GM18502 (cell line): ENCODE data around the gene GLRX5.
"Not testable (repeated sequence)": the region's sequence is repeated elsewhere in the genome, so short reads cannot be mapped to it uniquely, and the experiment has no call there.

Experiments
- ATAC-seq: cut with Tn5 transposase; IDR thresholded peaks from one replicate; pipeline ENCODE4 v1.9.1; 2021; ENCODE audit warnings: mild to moderate bottlenecking; ENCODE audit not compliant: unreplicated experiment, poor library complexity

GLRX5 gene

DNA sequence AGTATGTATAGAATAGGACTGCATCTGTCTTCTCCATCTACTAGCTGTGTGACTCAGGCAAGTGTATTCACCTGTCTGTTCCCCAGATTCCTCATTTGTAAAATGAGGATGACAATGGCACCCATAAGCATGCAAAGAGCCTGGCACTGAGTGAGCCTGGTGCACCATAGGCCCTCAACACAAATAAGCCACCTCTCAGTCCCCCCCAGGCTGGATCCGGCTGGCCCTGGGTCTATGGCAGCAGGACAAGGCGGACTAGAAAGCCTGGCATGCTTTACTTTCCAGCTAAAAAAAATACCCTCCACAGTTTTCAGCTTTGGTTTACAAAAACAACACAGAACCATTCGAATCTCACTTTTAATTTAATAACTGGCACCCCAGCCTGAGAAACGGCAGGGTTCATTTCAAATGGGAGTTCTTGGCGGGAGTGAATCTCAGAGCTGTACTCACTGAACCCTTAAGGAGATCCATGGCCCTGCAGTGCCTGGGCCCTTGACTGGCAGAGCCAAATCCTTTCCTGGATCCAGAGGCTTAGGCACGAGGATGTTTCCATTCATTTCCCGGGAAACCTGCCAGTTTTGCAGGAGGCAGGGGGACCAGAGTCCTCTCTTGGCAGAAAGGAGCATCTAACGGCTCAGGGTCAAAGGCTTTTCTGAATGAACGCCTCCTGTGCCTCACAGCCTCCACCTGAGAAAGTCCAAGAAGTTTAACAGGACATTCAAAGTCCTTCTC is 36.1 kb upstream of the GLRX5 start:
- ATAC-seq = no peak

DNA sequence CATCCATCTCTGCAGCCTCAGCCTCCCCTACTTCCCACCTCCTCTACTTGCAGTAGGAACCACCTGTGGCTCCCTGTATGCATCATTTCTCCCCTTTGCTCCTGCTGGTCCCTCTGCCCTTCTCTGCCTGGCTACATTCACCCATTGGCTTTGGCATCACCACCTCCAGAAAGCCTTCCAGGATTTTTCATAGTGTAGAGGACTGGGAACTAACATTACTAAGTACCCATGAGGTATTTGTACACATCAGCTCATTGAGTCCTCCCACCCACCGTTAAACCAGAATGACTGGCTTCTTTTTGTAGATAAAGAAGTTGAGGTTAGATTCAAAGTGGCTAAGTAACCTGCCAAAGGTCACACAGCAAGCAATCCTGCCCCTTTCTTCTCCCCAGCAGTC is 35.5 kb upstream of the GLRX5 start:
- no peak for ATAC-seq

DNA sequence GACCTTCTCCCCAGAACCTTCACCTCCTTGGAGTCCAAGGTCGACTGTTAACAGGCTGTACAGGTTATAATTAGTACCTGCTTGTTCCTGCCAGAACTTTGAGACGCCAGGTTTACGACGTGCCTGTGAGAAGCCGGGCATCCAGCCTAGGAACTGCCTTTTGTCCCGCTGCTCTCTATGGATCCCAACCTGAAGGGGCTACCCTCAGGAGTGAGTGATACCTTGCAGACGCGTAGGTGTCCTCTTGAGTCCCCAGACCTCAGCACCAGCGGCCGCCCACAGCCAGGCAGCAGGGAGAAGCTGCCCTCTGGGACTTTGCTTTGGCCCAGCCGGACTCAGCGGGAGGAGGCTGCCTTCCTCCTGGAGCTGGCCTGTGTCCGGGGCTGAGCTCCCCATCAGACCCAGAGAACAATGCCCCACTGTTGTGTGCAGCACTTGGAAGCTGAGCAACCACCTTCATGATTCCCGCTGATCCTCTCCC is 34.6 kb upstream of the GLRX5 start:
- ATAC-seq = no peak

DNA sequence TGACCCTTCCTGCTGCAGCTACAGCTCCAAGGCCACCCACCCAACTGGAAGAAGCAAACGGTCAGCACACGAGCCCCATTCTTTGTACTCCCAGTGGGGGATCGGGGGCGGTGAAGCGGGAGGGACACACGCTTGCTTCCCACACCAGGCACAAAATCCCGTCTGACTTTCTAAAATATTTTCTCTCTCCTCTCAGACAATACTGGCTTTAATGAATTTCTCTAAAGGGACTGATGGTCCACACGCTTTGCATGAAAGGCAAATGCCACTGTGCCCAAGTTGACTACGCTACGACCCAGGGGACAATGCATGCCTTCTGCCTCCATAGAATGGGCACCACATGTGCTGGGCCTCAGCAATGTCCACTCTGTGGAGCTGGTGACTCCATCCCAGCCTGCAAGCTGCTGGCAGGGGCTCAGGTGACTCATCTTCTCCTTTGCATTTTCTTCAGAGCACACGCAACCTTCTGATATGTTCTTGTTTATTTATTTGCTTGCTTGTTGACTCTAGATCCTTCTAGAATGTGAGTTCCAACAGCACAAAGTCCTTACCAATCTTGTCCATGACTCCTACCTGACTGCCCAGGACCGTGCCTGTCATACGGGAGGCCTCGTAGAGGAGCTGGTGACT is 34.0 kb upstream of the GLRX5 start:
- no peak for ATAC-seq

DNA sequence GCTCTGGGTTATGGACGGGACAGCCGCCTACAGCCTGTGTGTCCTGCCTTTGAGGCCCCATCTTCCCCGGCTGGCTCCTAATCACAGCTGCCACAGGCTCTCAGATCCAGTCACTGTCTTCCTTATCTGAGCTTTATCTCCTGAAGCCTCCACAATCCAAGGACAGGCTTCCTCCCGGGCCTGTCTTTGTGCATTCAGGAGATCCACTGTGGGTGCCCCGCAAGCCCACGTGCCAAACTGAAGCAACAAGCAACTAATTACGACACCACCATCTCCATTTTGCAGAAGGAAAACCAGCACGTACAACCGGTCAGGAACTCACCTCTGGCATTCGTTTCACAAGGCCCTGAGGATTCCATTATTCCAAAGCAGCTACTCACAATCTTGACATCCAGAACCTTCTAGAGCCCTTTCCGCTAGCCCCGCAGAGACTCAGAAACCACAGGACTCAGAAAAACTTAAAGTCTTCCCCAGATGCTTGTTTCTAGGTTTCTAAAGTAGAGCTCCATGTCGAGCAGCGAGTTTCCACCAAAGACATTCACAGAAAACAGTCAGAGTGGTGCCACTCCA is 32.4 kb upstream of the GLRX5 start:
- ATAC-seq = no peak

DNA sequence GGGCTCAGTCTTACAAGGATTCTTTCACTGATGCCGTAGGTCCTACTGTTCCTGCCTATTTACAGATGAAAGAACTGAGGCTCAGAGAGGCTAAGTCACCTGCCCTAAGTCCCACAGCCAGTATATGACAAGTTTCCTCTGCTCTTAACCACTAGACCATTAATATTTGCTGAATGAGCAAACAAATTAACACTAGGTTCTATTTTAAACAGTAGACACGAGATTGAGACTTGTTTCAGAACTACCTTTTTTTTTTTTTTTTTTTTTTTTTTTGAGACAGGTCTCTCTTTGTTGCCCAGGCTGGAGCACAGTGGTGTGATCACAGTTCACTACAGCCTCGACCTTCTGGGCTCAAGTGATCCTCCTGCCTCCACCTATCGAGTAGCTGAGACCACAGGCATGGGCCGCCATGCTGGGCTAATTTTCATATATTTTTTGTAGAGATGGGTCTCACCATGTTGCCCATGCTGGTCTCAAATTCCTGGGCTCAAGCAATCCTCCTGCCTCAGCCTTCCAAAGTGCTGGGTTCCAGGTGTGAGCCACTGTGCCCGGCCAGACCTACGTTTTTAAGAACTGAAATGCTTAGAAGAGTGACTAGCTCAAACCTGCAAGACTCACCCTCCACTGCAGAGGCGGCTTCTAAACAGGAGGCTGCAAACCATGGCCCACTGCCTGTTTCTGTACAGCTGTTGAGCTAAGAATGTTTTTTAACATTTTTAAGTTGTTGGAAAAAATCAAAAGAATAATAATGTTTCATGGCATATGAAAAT is 31.3 kb upstream of the GLRX5 start:
- peak; percentile 58 for ATAC-seq

DNA sequence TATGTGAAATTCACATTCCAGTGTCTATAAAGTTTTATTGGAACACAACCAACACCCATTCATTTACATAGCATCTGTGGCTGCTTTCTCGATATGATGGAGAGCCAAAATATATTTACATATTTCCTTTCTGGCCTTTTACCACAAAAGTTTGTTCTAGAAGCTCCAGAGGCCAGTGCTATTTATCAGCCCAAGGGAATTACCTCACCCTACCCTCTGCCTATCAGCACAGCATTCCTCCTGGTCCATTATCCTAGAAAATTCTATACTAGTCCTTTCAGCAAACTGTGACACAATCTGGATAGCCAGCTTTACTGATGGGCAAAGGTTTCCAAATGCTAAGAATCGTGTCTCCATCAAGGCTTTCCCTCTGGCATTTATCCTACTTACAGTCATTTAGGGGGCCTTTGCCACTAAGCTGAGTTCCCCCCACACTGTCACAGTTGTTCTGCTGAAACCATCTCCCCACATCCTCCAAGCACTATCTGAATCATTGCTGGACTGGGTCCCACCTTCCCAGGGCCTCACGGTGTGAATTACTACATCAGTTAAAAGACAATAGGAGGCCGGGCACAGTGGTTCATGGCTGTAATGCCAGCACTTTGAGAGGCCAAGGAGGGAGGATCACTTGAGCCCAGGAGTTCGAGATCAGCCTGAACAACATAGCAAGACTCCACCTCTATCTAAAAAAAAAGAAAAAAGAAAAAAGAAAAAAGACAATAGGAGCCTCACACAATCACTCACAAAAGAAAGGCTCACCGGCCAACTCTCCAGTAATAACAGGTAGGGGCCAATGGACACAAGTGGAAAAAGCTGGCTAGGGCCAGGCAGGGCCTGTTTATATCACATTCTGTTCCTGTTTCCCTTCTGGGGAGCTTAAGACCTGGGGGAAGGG is 30.5 kb upstream of the GLRX5 start:
- ATAC-seq = peak; percentile 42

DNA sequence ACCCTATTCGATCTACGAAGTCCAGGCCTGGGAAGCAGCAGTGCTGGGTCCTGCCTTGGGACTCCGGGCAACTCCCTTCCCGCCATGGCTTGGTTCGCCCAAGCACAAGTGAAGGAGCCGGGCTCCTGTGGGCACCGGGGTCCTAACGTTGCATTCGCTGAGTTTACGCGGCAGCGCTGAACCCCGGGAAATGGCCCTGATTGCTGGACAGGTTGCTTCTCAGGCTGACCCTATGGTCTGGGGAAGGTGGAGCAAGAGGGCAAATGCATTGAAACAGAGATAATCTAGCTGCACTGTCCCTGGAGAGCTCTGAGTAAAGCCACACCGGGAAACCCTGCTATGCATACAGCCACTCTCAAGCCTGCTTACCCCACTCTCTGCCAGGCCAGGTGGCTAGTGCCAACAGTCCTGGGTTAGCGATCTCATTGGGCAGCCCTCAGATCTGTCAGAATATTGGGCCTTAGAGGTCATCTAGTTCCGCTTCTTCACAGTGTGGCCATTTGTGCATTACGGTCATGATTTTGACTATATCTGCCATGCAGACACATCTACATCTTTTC is 29.7 kb upstream of the GLRX5 start:
- no peak for ATAC-seq

DNA sequence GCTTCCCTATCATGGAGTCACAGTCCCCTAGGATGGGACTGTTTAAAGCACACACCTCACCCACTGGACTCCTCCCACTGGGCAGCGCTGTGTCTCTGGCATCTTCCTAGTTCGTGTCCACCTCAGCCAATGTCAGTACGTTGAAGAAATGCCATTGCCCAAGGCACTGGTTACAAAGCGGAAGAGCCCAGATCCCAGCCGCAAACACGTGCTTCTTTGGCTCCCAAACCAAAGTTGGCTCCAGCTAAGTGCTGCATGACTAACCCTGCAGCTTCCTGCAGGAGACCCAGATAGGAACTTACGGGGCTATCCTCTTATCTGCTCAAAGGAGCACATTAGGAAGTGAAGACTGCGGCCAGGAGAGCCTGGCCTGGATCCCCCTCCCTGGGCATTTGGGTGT is 27.7 kb upstream of the GLRX5 start:
- no peak for ATAC-seq

DNA sequence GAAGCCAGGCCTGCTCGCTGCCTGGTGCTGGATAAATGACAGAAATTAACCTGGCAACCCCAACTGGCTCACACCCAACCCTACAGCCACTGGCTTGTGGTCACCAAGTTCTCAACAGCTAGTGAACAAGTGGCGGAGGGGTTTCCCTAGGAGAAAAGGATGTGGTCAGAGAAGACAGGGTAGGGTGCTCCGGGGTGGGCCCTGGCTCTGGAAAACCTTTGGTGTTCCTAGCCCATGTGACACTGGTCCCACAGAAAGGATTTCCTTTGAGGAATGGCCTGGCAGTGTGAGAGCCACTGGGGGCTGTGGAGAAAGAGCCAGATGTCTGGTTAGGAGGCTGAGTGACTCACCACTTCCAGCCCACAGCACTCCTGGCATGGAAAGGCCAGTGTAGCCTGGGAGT is 27.1 kb upstream of the GLRX5 start:
- ATAC-seq = peak; percentile 34

DNA sequence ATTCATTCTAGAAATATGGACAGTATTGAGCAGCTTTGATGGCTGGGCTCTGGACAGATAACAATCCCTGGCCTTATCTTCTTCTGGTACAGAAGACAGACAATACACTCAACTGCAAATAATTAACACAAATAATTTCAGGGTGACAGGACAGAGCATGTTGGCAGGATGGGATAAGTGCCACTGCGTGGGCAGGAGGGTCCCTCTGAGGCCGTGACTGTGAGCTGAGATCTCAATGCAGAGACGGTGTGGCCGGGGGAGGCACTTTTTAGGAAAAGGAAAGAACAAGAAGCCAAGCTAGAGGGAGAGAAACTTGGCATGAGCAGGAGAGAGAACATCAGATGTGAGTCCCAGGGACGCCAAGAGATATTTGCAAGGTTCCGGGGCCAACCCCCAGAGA is 26.5 kb upstream of the GLRX5 start:
- ATAC-seq = no peak

DNA sequence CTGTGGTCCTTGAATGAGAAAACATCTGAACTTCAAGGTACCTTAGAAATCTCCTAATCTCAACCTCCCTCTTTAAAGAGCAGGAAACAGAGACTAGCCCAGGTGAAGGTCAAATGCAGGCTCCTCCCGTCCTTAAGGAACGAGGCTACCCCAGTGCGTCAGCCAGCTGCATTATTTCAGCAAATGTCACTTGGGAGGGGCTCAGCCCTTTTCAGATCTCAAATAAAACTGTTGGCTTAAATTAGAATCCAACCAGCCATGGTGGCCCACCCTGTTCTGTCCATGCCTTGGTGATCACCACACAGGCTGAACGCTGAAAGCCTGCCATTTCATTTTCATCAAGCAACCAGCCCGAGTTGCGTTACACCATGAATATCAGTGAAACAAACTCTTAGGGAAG is 25.4 kb upstream of the GLRX5 start:
- no peak for ATAC-seq

DNA sequence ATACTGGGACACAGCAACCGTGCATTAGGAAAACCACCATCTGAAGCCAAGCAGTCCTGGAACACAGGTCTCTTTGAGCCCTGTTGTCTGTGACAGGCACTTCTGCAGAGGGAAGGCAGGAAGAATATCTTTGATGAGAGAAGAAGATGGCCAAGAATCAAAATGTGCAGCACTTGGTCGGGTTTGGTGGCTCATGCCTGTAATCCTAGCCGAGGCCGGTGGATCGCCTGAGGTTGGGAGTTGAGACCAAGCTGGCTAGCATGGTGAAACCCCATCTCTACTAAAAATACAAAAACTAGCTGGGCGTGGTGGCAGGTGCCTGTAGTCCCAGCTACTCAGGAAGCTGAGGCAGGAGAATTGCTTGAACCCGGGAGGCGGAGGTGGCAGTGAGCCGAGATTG is 24.5 kb upstream of the GLRX5 start:
- not testable (repeated sequence) for ATAC-seq

DNA sequence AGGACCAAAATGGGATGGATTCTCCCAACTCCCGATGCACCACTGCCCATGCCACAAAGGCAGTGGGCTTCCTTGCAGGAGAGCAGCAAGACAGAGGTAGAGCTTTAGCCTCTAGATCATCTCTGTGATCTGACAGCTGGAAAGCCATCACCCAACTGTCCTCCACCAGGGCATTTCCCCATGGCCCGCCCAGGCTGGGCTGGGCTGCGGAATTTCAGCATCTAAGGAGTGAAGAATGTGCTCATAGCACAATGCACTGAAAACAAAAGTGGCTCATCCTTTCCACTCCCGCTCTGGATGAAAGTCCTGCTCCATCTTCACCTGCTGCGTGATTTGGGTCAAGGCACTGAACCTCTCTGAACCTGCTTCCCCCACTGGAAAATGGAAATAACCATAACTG is 24.0 kb upstream of the GLRX5 start:
- no peak for ATAC-seq

DNA sequence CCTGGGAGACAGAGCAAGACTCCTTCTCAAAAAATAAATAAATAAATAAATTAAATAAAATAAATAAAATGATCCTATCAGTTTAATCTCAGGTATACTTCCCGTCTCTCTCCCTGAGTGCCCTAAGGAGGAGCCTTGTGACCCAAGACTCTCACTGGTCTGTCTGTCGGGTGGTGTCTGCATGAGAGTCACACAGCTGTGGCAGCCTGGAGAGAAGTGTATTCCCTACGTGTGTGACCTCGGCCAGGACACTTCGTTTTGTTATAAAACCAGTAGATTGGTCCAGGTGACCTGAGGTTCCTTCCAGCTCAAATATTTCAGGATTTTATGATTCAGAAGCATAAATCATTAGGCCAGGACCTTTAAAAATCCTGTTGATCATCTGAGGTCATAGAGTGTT is 23.2 kb upstream of the GLRX5 start:
- no peak for ATAC-seq

DNA sequence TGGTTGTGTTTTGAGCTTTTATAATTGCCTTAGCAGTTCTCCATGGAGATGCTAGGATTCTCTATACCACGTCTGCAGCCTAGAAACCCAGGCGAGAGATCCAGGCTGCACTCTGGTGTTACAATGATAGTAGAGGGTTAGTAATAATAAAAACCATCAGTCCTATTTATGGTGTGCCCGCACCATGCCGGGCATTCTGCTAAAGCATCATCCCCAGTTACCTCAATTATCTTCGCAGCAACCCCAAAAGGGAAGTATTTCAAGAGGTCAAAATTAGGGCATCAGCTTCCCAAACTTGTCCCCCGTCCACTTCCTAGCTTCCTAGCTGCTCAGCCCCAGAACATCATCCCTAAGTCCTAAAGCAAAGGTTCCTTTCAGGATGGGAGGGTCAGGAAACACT is 21.6 kb upstream of the GLRX5 start:
- ATAC-seq = no peak

DNA sequence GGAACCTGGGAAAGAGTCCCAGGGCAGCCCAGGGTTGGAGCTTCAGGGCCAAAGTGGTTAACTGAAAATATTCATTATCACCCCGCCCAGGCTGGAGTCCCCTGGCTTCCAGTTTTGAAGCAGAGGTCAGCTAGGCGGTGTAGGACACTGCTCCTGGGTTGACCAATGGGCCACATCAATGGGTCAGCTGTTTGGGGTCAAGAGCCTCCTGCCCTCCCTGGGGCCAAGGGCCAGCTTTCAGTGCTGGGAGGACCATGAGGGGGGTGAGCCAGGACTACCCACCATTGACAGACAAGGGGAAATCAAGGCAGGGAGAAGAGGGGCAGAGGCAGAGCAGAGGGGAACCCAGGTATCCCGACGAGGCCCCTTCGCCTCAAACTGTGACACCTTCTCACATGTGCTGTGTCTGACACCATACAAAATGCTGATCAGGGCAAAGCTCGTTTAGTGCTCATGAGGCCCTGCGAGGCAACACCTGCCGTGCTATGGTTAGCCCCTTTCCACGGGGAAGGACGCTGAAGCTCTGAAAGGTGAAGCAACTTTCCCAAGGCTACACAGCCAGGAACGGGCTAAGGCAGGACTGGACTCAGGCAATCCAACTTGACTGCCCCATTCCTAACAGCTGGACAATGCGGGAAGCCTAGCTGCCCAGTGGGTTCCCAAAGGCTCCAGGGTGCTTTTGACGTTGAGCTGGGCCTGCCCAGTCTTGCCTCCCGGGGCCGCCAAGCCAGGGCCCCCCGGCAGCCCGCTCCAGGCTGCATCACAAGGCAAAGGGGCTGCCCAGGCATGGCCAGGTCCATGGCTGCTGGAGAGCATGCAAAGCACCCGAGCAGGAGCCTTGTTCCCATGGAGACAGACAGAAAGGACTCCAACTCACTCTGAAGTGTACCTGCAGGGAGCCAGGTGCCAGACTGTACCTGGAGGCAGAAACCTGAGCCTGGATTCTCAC is 20.4 kb upstream of the GLRX5 start:
- ATAC-seq = no peak

DNA sequence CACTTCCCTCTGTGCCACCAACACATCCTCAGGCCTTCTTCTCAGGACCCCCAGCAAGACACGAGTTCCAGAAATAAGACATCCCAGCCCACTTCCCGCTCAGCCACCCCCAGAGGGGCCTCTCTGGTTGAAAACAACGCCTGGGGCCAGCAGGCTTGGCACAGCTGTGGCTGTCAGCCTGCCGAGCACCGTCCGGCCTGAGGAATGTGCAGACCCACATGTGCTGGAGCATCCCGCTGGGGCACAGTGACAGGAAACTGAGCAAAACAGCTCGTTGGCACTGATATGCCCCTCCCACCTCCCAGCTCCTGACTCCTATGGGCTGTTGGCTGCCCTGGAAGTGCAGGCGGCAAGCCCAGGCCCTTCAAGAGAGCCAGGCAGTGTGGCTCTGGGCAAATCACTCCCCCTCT is 19.8 kb upstream of the GLRX5 start:
- no peak for ATAC-seq
